Keratinocyte (primary cell): ENCODE measurements around the gene NKX2-3. TPM values are rescaled to one million over a fixed set of nuclear protein-coding genes. Genes with fewer than 3 reads are reported as not detected.

ENCODE experiments used
- DNase-seq: peaks from one replicate; pipeline ENCODE4 v3.0.0-alpha.2; 2011; ENCODE audit warnings: low read depth, missing footprints, low spot score
- FAIRE-seq: peaks from 2 replicates; lab custom pipeline; 2011; peaks lifted over from hg19 to GRCh38; lab: Jason Lieb, UNC
- H2AFZ ChIP-seq: 2 replicates; pipeline ENCODE4 v1.6.0; 2012; ENCODE audit warnings: low read length, control low read depth, inconsistent platforms; ENCODE audit not compliant: control insufficient read depth
- H3K27ac ChIP-seq: 2 replicates; pipeline ENCODE4 v1.5.1; 2011; ENCODE audit warnings: low read length; ENCODE audit not compliant: control insufficient read depth, insufficient read depth
- H3K27me3 ChIP-seq: 3 replicates; pipeline ENCODE4 v1.6.0; 2011; ENCODE audit warnings: low read length; ENCODE audit not compliant: control insufficient read depth, insufficient read depth; ENCODE audit errors: extremely low read depth
- H3K36me3 ChIP-seq, 2 experiments: 2 replicates in 1 of 2; 3 replicates in 1 of 2; pipeline ENCODE4 v1.5.1; 2011; ENCODE audit warnings: low read length in 2 of 2, mild to moderate bottlenecking in 1 of 2; ENCODE audit not compliant: control insufficient read depth in 2 of 2, insufficient read depth in 2 of 2; ENCODE audit errors: extremely low read depth in 1 of 2
- H3K4me1 ChIP-seq: 3 replicates; pipeline ENCODE4 v1.5.1; 2011; ENCODE audit warnings: low read length; ENCODE audit not compliant: control insufficient read depth, insufficient read depth; ENCODE audit errors: extremely low read depth
- H3K4me2 ChIP-seq: 3 replicates; pipeline ENCODE4 v1.6.0; 2011; ENCODE audit warnings: low read depth, low read length; ENCODE audit not compliant: control insufficient read depth, insufficient read depth; ENCODE audit errors: extremely low read depth
- H3K4me3 ChIP-seq, 3 experiments: fragments of 200-600 bp in 1 of 3; sonication (generic) in 1 of 3; 2 replicates in 2 of 3; 3 replicates in 1 of 3; pipeline ENCODE4 v1.5.1; 2011 to 2016; ENCODE audit warnings: low read length in 3 of 3, mild to moderate bottlenecking in 3 of 3, control low read depth in 2 of 3, inconsistent platforms in 1 of 3, low read depth in 1 of 3, mixed read lengths in 1 of 3, mixed run types in 1 of 3, moderate library complexity in 1 of 3; ENCODE audit not compliant: control insufficient read depth in 2 of 3, insufficient read depth in 2 of 3; ENCODE audit errors: extremely low read depth in 1 of 3
- H3K79me2 ChIP-seq: 2 replicates; pipeline ENCODE4 v1.6.0; 2012; ENCODE audit warnings: low read length; ENCODE audit not compliant: control insufficient read depth, insufficient read depth
- H3K9ac ChIP-seq: 3 replicates; pipeline ENCODE4 v1.6.0; 2011; ENCODE audit warnings: low read length; ENCODE audit not compliant: control insufficient read depth, insufficient read depth; ENCODE audit errors: extremely low read depth
- H3K9me1 ChIP-seq: 3 replicates; pipeline ENCODE4 v1.6.0; 2011; ENCODE audit warnings: low read length; ENCODE audit not compliant: control insufficient read depth, insufficient read depth; ENCODE audit errors: extremely low read depth
- H3K9me3 ChIP-seq: 2 replicates; pipeline ENCODE4 v1.5.1; 2012; ENCODE audit warnings: low read depth, low read length; ENCODE audit not compliant: control insufficient read depth
- H4K20me1 ChIP-seq: 3 replicates; pipeline ENCODE4 v1.6.0; 2011; ENCODE audit warnings: low read length; ENCODE audit not compliant: control insufficient read depth, insufficient read depth; ENCODE audit errors: extremely low read depth
- CTCF ChIP-seq, 3 experiments: IDR thresholded peaks in 1 of 3; conservative IDR thresholded peaks in 1 of 3; optimal IDR thresholded peaks in 1 of 3; 2 replicates in 2 of 3; 3 replicates in 1 of 3; pipeline versions ENCODE3 to v1.5.1; 2011; ENCODE audit warnings: low read length in 3 of 3, mild to moderate bottlenecking in 3 of 3, moderate library complexity in 2 of 3, control low read depth in 1 of 3, inconsistent platforms in 1 of 3; ENCODE audit not compliant: insufficient read depth in 2 of 3; ENCODE audit errors: extremely low read depth in 1 of 3
- EZH2 ChIP-seq: IDR thresholded peaks from one replicate; pipeline ENCODE4 v1.6.1; 2012; ENCODE audit warnings: inconsistent platforms, mild to moderate bottlenecking, low read length, moderate library complexity
- dilution Hi-C: fragments of 300-500 bp; cut with MboI; formaldehyde crosslinking; loops from one replicate; pipeline ENCODE4 v1.7.0; 2020; ENCODE audit warnings: low sequenced_read_pairs; ENCODE audit not compliant: extremely low pct_ligation_motif_present
- polyA plus RNA-seq, 5 experiments: library from polyadenylated mRNA; depleted of rRNA in 3 of 5; stranded (reverse) in 3 of 5; stranded (forward) in 1 of 5; unstranded in 1 of 5; fragments of >200 nt; gene quantifications; 1 replicate in 1 of 5; 2 replicates in 3 of 5; 3 replicates in 1 of 5; pipeline versions ENCODE4 v1.2.1 to v1.2.3, GENCODE V29; 2011 to 2012; ENCODE audit warnings: missing spikeins in 2 of 5, low read depth in 1 of 5, low replicate concordance in 1 of 5

The NKX2-3 gene
- polyA plus RNA-seq, 1 donor (not counting 4 experiments of a cell fraction or from before 2014, with no cell fraction given): not detected

DNA sequence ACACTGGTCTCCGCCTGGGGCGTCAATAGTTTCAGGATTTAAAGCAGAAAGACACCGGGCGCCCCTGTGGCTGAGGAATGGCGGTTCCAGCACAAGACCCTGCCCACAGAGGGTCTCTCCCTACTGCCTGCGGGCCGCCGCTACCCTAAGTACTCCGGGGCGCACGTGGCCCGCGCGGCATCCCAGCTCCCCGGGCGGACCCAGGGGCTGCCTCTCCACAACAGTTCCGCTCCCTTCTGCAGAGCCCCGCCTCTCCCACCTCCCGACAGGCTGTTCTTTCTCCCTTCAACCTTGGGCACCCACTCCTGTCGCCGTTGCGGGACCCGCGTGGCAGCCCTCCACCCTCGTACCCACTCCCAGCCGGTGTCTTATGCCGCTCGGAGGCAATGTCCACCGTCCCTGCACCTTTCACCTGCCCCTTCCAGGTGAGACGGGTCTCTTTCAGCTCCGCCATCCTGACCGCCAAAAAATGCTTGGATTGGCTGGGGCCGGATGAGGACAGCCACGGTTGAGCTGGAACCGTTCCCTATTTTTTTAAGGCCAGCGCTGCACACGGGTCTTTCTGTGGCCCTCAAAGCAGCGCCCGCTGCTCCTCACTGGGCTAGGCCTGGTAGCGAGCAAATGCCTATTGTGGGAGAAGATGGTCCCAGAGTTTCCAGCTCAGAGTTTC lies 1.6 kb upstream of the NKX2-3 start:
- Histone ChIP-seq H3K4me1 (peaks cover 10% of the 10 kb centered on the region), H3K9me3 (peaks cover 10% of the 10 kb centered on the region), H2AFZ (no peak overlapping the region), H3K36me3 (no peaks in the 10 kb centered on the region), H4K20me1 (peaks cover 2% of the 10 kb centered on the region), H3K27ac (no peak overlapping the region), H3K4me2 (no peak overlapping the region), H3K4me3 (no peak overlapping the region), H3K9ac (no peak overlapping the region), H3K27me3 (peaks cover 99% of the 10 kb centered on the region), H3K79me2 (no peaks in the 10 kb centered on the region), H3K9me1 (no peaks in the 10 kb centered on the region)
- TF ChIP-seq CTCF (optimal IDR thresholded peaks at IDR 0.05 in 1 of 3, IDR thresholded peaks at IDR 0.05 in 1 of 3, conservative IDR thresholded peaks at IDR 0.05 in 1 of 3; ENCODE audit: extremely low read depth in 1 of 3, insufficient read depth in 2 of 3, low read length in 3 of 3) (no peak), EZH2 (no peak)
- DNase-seq (no peak), FAIRE-seq (no peak)
- dilution Hi-C loops: no loop called here

- Histone ChIP-seq H4K20me1 (peaks cover 4% of the 10 kb centered on the region), H3K9me1 (no peaks in the 10 kb centered on the region), H3K4me1 (peaks cover 12% of the 10 kb centered on the region), H3K27me3 (peaks cover 99% of the 10 kb centered on the region), H3K79me2 (no peaks in the 10 kb centered on the region), H3K36me3 (no peaks in the 10 kb centered on the region), H3K27ac (no peak overlapping the region), H3K4me2 (no peak overlapping the region), H3K9ac (no peak overlapping the region), H3K4me3 (no peak overlapping the region), H3K9me3 (peaks cover 10% of the 10 kb centered on the region), H2AFZ (no peak overlapping the region)
- DNase-seq: no peak
- TF ChIP-seq EZH2: no peak
- TF ChIP-seq CTCF (optimal IDR thresholded peaks at IDR 0.05 in 1 of 3, IDR thresholded peaks at IDR 0.05 in 1 of 3, conservative IDR thresholded peaks at IDR 0.05 in 1 of 3; ENCODE audit: extremely low read depth in 1 of 3, insufficient read depth in 2 of 3, low read length in 3 of 3): no peak
- dilution Hi-C loops: no loop called here
- FAIRE-seq: no peak
Observed at GRCh38 chr10:99531696-99532593, 797 bp upstream of the NKX2-3 start.
